Measurements from ENCODE around the gene ARID4B.
A peak's percentile ranks its signal among the peaks of the same experiment; 100 is the strongest.
"Not testable (repeated sequence)": the region's sequence is repeated elsewhere in the genome, so short reads cannot be mapped to it uniquely, and the experiment has no call there.

The ARID4B gene

DNA sequence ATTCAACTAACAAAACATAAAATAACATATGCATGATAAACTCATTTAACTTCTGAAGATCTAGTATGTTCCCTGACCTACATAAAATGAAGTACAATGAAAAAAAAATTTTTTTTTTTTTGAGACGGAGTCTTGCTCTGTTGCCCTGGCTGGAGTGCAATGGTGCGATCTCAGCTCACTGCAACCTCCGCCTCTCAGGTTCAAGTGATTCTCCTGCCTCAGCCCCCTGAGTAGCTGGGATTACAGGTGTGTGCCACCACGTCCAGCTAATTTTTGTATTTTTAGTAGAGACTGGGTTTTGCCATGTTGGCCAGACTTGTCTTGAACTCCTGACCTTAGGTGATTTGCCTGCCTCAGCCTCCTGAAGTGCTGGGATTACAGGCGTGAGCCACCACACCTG lies 125.5 kb downstream of the ARID4B start:
- H3K4me3 ChIP-seq (ENCODE audit: low read length); DNase-seq (ENCODE audit: low read depth, low spot score): not testable (repeated sequence)

DNA sequence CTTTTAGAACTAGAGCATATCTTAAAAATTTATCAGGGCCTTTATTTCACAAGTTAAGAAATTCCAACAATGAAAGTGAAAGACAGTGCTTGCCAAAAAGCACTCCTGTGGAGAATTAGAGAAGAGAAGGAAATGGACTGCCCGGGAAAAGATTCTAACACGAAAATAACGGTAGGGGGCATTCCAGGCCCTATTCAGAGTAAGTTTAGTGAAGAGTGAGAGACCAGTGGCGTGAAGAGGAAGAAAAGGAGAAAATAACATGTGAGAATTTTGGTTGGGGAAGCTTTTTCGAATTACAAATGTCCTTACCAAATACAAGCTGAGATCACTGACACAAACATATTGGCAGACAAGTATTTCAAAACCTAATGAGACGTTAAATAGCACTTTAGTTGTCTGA lies 128.5 kb downstream of the ARID4B start:
- H3K4me3 ChIP-seq (ENCODE audit: low read length), result no peak overlapping the region
- DNase-seq (ENCODE audit: low read depth, low spot score), result peak; percentile 32

DNA sequence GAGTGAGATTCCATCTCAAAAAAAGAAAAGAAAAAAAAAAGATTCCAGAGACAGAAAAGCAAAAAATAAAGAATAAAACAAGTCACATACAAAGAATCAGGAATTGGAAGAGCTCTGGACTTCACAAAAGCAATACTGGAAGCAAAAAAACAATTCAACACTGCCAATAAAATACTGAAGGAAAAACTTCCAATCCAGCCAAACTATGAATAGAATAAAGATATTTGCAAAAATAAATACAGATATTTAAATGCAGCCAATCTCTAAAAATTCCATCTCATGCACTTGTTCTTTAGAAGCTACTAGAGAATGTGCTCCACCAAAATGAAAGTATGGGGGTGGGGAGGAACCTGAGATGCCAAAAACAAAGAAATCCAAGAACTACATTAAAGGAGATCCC lies 137.5 kb downstream of the ARID4B start:
- DNase-seq (ENCODE audit: low read depth, low spot score), result no peak
- no peak overlapping the region for H3K4me3 ChIP-seq (ENCODE audit: low read length)

DNA sequence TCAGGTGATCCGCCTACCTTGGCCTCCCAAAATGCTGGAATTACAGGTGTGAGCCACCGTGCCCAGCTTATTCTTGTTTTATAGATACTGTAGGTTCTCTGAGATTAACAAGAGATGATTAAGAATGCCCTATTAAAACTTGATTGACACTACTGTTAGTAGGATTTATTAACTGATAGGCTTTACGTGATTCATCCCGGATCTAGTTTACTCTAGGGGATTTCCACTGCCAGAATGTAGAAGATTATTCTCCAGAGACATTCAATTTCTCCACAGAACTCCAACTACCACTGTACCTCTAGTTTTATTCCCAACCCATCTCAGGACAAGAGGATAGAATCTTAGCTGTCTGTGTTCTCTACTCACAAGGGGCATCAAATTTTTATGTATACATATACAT lies 140.7 kb downstream of the ARID4B start:
- DNase-seq (ENCODE audit: low read depth, low spot score), result no peak
- H3K4me3 ChIP-seq (ENCODE audit: low read length), result no peak overlapping the region

DNA sequence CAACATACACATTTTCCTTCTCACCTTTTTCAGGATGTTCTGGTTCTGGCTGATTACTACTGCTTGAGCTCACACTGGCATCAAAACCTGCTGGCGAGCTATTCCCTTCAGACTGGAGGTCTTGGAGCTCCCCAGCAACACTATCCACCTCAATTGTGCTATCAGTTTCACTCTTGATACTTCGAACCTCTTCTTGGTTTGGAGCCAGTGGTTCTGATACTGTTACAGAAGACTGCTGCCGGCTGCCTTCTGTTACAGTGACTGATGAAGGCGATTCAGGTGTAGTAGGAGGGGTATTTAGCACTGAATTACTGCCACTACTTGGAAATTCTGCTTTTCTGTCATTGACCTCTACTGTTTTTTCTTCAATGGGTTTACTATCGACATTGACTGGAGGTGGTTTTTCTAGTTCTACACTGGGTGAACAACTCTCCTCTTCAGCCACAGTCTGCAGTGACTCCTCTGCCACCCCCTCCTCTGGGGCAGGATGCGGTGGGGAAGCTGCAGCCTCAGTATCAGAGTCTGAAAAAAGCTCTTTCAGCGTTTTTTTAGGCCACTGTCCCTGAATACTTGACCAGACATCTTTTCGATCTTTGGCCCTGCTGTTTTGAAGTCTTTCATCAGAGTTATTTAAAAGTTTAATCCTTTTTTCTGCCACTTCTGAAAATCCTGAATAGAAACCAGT lies 146.3 kb downstream of the ARID4B start:
- H3K4me3 ChIP-seq (ENCODE audit: low read length), result no peak overlapping the region
- no peak for DNase-seq (ENCODE audit: low read depth, low spot score)

DNA sequence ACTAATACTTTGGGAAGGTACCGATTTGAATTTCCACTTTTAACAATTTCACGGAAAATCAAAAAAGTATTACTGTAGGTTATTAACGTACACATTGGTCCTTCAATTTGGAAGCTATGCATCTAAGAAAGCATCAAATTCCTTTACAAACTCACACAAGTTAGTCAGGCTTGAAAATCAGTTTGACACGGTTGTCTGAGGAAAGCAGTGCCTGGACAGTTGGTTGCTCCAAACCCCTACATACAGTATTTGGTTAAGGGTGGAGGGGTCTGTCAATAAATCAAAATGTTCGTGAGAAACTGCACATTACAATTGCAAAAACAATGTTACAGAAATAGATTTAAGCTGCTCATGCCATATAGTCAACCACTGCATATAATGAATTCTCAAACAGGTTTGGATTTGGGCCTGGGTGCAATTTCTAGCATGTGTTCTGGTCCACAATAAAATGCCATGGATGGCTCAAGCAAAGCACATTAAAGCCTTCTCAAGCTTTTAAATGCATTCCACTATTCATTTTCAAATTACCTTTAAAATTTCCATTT lies 147.0 kb downstream of the ARID4B start:
- DNase-seq (ENCODE audit: low read depth, low spot score), result no peak
- no peak overlapping the region for H3K4me3 ChIP-seq (ENCODE audit: low read length)

DNA sequence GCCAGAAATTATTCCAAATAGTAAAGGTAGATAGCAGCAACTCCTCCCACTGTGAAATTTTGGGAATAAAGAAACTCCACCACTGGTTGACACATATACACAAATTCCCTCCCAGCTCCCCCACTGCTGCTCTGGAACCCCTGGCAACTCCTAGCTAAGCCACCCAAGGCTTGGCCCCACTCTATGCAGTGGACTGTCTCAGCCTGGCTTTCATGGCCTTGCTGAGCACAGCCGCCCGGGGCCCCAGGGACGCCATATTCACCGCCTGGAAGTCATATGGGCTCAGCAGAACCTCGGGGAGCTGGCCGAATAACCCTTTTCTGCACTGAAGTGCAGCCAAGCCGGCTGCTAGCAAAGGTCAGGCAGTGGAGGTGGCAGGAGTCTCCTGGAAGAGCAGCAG lies 151.5 kb downstream of the ARID4B start:
- H3K4me3 ChIP-seq (ENCODE audit: low read length), result no peak overlapping the region
- no peak for DNase-seq (ENCODE audit: low read depth, low spot score)

DNA sequence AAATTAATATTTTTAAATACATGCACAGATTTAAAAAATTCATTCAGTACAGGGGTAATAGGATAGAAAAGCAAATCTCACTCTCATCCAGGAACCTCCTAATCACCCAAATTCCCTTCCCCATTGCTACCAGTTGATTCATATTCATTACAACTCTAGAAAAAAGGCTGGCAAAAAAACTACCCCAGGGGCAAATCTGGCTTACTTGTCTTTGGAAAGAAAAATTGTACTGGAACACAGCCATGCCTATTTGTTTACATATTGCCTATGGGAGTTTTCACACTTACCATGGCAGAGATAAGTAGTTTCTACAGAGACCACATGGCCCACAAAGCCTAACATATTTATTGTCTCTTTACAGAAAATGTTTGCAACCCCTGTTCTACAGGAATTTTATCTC lies 158.0 kb downstream of the ARID4B start:
- no peak for DNase-seq (ENCODE audit: low read depth, low spot score)

DNA sequence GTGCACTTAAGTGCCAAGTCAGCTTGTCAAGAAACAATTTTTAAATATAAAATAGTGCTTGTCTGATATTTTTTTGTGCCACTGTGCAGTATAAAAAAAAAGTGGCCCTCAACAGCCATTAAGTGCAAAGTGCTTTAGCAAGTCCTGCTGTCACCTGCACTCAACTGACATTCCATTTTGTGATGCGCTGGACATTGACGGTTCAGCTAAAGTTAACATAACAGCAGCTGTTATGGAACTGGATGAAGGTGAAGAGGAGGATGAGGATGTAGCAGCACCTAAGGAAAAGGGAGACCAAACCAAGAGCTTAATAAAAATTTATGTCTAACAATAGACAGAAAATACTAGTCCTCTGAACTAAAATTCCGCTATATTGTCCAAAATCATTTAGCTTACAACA lies 159.6 kb downstream of the ARID4B start:
- no peak for DNase-seq (ENCODE audit: low read depth, low spot score)
- no peak overlapping the region for H3K4me3 ChIP-seq (ENCODE audit: low read length)

More for the DNA sequence above, 158.0 kb downstream of the ARID4B start:
- H3K4me3 ChIP-seq (ENCODE audit: low read length), result no peak overlapping the region

DNA sequence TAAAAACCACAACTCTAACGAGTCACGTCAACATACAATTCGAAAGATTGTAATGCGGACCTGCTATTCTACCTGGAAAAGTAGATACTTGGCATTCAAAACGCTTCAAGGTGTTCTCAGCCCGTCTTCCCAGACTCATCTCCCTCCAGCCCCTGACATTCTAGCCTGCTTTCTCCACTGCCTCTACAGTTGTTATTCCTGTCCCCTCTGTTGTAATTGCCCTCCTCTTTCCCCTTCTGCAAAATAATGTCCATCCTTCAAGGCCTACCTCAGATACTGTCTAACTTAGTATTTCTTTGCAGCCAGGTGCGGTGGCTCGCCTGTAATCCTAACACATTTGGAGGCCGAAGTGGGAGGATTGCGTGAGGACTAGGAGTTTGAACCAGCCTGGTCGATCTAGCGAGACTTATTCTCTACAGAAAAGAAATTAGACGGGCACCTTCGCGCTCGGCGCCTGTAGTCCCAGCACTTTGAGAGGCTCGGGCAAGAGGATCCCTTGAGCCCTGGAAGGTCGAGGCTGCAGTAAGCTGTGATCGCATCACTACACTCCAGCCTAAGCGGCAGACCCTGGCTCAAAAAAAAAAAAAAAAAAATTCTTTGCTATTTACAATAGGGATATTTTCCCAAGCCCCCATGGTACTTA lies 166.2 kb downstream of the ARID4B start:
- H3K4me3 ChIP-seq (ENCODE audit: low read length), result peak overlapping the region; percentile 96

DNA sequence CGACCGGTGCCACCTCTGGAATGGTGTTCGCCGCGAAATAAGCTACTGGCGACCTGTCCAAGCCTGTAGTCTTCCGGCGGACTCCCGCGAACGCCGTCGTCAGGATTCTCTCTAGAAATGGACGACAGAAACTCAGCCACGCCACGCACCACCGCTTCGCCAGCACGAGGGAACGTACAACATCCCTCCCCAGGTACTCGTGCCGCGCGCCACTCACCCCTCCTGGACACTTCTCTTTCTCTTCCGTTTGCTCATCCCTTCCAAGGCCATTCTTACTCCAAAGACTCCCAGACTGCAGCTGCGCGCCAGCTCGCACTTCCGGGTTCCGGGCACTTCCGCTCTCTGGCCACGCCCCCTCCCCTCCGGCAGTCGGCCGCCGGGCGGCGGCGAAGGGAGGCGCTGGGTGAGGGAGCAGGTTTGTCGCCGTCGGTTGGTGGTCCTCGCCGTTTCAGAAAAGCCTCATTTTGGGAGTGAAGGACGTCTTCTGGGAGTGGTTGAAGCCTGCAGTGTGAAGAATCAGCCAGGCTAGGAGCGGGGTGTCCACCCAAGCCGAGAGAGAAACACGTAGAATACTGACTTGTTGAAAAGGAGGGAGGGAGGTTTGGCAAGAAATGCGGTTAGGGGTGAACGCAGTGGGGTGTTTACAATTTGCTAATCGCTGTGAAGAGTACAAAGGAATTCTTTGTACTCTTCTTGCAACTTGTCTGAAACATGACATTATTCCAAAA lies 166.9 kb downstream of the ARID4B start, which contains the start of gene RBM34:
RBM34 (minus strand) TSS at position 294 of the 728 bp plus-strand sequence; CDS start at position 270, 24 bp downstream.
- peak; percentile 86 for DNase-seq (ENCODE audit: low read depth, low spot score)
- H3K4me3 ChIP-seq (ENCODE audit: low read length), result peak within 1 kb of the TSS; percentile 96

More for the DNA sequence above, 166.2 kb downstream of the ARID4B start:
- DNase-seq (ENCODE audit: low read depth, low spot score), result no peak

DNA sequence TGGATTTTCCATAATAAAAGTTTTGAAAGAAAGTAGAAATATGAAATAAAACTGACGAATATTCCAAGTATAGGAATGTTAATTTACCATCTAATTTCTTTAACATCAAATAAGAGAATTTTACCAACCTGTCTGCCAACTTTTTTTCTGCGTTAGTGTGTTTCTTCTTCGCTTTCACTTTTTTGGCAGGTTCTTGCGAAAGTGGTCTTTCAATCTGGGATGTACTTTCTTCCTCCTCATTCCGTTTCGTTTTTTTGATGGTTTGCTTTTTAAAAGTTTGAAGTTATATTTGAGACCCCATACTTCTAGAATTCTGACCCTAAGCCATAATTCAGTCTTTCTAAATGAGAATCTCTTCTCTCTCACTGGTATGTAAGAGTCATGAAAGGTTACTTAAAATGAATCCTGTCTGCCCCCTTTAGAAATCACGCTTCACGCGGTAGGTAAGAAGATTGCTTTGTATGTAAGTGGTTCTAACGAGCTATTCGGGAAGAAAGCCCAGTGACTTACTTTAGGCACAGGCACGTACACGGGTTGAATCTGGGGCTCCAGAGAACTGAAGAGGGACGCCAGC lies 167.5 kb downstream of the ARID4B start:
- H3K4me3 ChIP-seq (ENCODE audit: low read length), result peak overlapping the region; percentile 96
- peak; percentile 74 for DNase-seq (ENCODE audit: low read depth, low spot score)

DNA sequence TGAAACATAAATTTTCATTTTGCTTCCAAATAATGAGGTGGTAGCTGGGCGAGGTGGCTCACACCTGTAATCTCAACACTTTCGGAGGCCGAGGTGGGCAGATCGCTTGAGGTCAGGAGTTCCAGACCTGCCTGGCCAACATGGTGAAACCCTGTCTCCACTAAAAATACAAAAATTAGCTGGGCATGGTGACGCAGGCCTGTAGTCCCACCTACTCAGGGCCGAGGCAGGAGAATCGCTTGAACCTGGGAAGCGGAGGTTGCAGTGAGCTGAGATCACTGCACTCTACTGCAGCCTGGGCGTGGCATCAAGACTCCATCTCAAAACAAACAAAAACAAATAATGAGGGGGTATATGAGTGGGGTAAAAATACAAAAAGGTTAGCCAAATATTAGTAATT lies 168.0 kb downstream of the ARID4B start:
- not testable (repeated sequence) for DNase-seq (ENCODE audit: low read depth, low spot score)
- peak overlapping the region; percentile 96 for H3K4me3 ChIP-seq (ENCODE audit: low read length)

DNA sequence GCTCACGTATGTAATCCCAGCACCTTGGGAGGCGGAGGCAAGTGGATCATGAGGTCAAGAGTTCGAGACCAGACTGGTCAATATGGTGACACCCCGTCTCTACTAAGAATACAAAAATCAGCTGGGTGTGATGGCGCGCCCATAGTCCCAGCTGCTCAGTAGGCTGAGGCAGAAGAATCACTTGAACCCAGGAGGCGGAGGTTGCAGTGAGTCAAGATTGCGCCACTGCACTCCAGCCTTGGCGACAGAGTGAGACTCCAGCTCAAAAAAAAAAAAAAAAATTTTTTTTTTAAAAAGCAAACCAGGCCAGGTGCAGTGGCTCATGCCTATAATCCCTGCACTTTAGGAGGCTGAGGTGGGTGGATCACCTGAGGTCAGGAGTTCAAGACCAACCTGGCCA lies 168.7 kb downstream of the ARID4B start:
- not testable (repeated sequence) for DNase-seq (ENCODE audit: low read depth, low spot score); H3K4me3 ChIP-seq (ENCODE audit: low read length)

DNA sequence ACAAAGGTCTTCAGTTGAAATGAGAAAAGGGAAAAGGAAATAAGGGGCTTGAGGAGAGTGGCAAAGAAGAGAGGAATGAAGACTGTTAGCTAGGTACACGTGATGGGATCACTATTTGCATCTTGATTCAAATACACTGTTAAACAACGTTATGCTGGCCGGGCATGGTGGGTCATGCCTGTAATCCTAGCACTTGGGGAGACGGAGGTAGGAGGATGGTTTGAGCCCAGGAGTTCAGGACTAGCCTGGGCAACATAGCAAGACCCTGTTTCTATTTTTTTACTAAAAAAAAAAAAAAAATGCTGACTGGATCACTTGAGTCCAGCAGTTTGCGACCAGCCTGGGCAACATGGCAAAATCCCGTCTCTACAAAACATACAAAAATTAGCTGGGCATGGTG lies 169.3 kb downstream of the ARID4B start:
- no peak for DNase-seq (ENCODE audit: low read depth, low spot score)
- H3K4me3 ChIP-seq (ENCODE audit: low read length), result no peak overlapping the region

DNA sequence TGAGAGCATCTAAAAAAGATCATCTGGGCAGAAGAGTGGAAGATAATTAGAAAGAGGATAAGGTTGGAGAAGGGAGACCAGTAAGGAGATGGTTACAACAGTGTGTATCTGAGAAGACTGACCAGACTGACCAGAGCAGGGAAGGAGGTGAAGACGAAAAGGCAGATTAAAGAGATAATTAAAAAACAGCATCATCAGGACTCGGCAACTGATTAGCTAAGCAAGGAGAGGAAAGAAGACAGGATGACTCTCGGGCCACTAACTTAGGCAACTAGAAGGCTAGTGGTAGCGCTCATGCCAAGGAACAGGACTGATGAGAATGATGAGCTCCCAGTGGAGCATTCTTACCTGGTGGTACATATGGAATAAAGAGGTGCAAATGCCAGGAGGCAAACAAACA lies 170.8 kb downstream of the ARID4B start:
- no peak overlapping the region for H3K4me3 ChIP-seq (ENCODE audit: low read length)
- DNase-seq (ENCODE audit: low read depth, low spot score), result no peak

DNA sequence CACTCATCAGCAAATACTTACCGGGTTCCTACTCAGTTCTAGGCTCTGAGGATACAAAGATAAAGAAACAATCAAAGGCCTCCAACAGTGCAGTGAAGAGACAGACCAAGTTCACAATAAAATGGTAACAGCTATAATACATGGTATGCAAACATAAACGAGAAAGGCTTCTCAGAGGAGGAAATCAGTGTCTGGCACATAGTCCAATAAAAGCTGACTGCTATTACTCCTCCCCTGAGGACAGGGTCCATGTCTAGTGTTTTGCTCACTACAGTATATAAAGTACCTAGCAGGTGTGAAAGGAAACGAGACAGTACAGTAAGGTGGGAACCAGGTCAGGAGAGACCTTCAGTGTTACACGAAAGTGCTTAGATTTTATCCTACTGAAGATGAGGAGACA lies 171.2 kb downstream of the ARID4B start:
- DNase-seq (ENCODE audit: low read depth, low spot score), result no peak
- H3K4me3 ChIP-seq (ENCODE audit: low read length), result no peak overlapping the region

DNA sequence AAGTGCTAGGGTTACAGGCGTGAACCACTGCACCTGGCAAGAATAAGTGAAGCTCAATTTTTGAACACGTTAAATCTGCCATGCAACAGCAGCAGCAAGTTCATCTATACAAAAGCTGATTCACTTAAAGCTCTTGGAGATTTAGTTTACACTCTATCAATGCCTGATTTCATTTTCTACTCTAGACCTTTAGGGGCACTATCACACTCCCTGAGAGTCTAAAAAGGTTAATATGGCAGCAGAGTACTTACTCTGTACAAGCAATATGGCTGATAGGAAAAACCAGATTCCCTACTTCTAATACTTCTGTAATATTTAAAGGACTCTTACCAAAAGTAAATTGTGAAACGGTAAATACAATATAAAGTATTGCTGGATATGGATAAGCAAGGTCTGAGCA lies 171.7 kb downstream of the ARID4B start:
- H3K4me3 ChIP-seq (ENCODE audit: low read length), result no peak overlapping the region
- no peak for DNase-seq (ENCODE audit: low read depth, low spot score)

DNA sequence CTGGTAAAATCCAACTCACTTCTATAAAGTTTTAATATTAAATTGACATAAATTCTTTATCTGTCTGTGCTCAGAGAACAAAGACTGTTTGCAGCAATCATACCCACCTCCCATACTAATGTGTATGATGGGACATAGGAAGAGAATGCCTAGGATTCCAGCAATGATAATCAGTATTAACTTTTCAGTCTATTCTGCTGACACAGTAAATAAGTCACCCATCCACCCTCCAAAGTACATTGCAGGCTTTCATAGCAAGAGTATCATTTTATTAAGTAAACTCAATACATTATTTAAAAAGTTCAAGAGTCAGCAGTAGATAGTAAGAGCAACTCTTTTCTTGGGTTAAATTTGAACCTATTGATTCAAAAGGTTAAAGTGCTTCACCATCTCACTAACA lies 175.7 kb downstream of the ARID4B start:
- no peak overlapping the region for H3K4me3 ChIP-seq (ENCODE audit: low read length)
- DNase-seq (ENCODE audit: low read depth, low spot score), result no peak

DNA sequence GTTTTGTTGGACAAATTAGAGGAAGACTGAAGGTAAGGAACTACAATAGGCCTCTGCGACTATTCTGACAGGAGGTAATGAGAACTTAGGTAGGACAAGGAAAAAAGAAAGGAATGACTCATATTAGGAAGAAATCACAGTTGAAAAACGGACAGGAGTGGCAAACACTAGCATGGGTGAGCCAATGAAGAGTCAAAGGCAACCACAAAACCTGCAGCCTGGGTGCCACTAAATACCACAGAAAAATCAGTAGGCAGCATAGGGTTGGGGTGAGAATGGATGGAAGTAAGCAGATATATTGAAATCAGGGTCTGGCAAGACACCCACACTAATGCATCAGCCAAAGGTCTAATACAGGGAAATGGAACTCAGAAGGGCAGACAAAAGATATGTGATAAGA lies 176.9 kb downstream of the ARID4B start:
- DNase-seq (ENCODE audit: low read depth, low spot score), result no peak
- no peak overlapping the region for H3K4me3 ChIP-seq (ENCODE audit: low read length)

All from Jurkat, Clone E6-1 (cell line).